HG03175 (cell line): ENCODE data around the gene SNAI1.
"Not testable (repeated sequence)": the region's sequence is repeated elsewhere in the genome, so short reads cannot be mapped to it uniquely, and the experiment has no call there.

Experiments used
- ATAC-seq: cut with Tn5 transposase; IDR thresholded peaks from one replicate; pipeline ENCODE4 v1.9.1; 2021; ENCODE audit warnings: mild to moderate bottlenecking, moderate library complexity; ENCODE audit not compliant: unreplicated experiment

SNAI1 gene

DNA sequence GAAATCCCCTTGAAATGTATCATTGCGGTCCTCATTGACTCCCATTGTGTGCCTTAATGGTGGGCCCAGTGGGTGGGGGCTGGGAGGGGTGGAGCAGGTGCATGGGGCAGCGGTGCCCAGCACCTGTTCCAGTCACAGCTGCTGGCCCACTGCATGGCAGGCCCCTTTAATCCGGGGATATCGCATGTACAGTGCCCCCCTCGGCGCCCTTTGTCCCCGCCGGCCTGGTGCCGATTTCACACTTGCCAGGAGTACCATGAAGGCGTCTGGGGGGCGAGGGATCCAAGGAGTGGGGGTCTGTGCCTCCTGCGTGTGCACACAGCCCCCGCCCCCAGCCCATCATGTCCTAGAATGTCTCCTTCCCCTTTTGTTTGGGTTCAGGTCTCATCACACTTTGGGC, 2.8 kb downstream of the SNAI1 start:
- no peak for ATAC-seq

DNA sequence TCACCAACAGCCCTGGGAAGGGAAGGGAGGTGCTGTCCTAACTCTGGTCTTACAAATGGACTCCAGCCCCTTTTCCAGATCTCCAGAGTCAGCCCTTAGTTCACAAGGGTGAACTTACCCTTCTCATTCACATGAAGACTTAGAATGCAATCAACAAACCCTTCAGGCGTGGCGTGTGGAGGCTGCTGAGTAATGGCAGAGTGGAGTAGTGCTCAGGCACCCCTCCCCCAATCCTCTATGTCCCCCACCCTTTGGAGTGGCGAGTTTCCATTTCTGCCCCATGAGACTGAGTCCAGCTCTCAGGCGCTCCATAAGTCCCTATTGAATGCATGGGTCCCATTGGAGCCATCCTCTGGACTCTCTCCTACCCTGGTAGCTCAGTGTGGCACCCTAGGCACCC, 3.3 kb downstream of the SNAI1 start:
- ATAC-seq = no peak

GRCh38 chr20:49987015-49987867, 4.5 kb downstream of the SNAI1 start:
- ATAC-seq = no peak

GRCh38 chr20:49987868-49988690, 5.3 kb downstream of the SNAI1 start:
- ATAC-seq = no peak

DNA sequence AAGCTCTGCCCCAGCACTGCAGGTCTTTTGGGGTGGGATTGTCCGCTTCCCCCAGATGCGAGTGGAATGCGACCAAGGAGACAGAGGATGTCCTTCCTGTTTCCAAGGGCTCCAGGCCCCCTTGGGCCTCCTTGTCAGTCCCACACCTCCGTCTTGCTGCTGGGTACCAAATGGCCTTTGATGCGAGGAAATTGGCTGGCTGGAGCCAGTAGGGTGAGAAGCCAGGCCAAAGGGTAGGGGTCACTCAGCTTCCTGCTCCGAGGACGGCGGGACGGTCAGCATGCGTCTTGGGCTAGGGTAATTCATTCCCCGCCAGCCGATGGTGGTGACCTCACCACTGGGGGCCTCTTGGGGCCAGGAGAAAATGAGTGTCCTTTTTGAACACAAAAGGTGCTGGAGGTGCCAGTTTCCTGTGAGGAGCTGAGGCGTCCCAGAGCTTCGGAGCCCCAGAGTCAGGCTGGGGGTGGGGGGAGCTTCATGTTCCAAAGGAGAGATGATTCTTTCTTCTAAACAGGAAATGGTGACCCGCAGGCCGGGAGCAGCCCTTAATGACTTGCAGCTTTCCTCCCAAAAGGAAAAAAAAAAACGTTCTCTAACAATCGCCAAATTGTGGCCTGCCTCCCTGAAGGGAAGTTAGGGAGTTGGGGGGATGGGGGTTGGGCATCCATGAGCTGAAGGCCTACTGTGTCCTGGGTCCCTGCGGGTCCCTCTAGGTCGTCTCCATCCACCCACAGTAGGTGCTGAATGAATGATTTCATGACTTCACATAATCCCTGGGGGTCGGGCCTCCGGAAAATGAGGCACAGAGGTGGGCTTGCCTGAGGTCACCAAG, 6.7 kb downstream of the SNAI1 start:
- no peak for ATAC-seq

- no peak for ATAC-seq
Observed at GRCh38 chr20:49990271-49990720, 7.5 kb downstream of the SNAI1 start.

- no peak for ATAC-seq
Observed at GRCh38 chr20:49993301-49993751, 10.5 kb downstream of the SNAI1 start.

- no peak for ATAC-seq
Observed at GRCh38 chr20:49995586-49995985, 12.8 kb downstream of the SNAI1 start.

- not testable (repeated sequence) for ATAC-seq
Observed at GRCh38 chr20:49998478-49999188, 15.9 kb downstream of the SNAI1 start.

- ATAC-seq = no peak
Observed at GRCh38 chr20:49999329-49999728, 16.5 kb downstream of the SNAI1 start.

GRCh38 chr20:50000548-50001222, 17.9 kb downstream of the SNAI1 start:
- ATAC-seq = not testable (repeated sequence)

DNA sequence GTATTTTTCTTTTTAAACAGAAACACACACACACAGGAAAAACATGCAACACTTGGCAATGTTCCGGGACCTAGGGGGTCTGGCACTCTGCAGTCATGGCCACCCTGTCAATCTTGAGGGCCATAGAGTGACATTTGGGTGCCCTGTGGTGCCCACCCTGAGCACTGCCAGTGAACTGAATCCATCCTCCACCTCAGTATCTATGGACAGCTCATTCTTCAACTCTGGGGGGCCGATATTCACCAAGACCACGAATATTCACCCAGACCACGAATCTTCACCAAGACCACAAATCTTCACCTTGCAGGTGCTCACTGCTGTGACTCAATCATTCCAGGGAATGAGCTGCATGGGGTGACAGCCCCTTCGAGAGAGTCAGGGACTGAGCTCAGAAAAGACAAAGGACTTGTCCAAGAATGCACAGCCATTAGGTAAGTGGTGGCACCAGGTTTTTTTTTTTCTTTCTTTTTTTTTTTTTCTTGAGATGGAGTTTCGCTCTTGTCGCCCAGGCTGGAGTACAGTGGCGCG, 19.1 kb downstream of the SNAI1 start:
- ATAC-seq = no peak

DNA sequence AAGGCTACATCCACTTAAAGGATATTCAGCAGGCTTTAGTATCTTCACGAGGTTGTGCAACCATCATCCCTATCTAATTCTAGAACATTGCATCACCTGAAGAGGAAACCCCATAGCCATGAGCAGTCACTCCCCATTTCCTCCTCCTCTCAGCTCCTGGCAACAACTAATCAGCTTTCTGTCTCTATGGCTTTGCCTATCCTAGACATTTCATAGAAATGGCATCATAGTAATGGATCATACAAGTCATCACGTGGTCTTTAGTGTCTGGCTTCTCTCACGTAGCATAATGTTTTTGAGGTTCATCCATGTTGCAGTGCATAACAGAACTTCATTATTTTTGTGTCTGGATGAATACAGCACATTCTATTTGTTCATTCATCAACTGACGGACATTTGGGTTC, 20.5 kb downstream of the SNAI1 start:
- ATAC-seq = no peak

- no peak for ATAC-seq
Observed at GRCh38 chr20:50004229-50004628, 21.4 kb downstream of the SNAI1 start.

GRCh38 chr20:50005471-50005981, 22.7 kb downstream of the SNAI1 start:
- no peak for ATAC-seq

DNA sequence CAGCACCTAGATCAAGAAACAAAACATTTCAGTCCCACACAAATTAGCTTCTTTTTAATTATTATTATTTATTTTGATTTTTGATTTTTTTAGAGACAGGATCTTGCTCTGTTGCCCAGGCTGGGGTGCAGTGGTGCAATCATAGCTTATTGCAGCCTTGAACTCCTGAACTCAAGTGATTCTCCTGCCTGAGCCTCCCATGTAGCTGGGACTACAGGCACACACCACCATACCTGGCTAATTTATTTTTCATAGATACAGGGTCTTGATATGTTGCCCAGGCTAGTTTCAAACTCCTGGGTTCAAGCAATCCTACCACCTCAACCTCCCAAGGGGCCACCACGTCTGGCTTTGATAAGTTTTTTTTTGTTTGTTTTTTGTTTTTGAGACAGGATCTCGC, 24.6 kb downstream of the SNAI1 start:
- no peak for ATAC-seq

GRCh38 chr20:50008007-50008406, 25.2 kb downstream of the SNAI1 start:
- ATAC-seq = no peak

DNA sequence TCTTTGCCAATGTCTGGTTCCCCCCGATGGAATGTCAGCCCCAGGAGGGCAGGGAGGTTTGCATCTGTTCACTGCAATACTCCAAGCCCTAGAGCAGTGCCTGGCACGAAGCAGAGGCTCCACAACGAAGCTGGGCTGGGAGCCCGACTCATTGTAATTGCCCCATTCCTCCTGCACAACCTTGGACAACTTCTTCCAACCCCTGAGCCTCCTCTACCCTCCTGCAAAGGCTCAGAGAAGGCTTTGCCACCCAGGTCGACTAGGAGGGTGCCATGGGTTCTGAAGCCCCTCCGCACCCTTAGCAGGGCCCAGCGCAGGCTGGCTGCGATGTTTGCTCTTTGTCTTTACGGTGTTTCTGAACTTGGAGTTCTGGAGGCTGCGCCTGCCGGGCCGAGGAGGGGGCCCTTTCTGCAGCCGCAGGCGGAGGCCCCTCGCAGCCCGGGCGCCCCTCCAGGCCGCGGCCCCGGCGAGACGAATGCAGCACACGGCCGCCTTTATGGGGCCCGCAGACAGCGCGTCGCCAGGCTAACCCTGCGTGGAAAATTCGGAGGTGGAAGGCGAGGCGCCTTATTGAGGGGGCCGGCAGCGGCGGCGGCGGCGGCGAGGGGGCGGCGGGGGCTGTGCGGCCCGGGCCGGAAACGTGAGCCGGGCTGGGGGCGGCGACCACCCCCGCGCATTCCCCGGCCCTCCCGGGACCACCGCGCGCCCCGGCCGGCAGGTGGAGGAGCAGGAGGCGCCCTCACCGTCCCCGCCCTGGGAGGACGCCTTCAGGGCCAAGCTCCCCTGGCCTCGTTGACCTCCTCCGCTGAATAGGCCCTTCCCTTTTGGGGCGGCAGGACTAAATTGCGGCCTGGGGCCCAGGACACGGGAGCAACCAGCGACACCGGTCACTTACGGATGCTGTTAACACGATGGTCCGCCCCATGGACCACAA, 27.0 kb downstream of the SNAI1 start:
- ATAC-seq = no peak
